WTC11 (cell line): ENCODE data around the gene SUSD1.

Experiments used
- GABPB1 ChIP-seq: sonication (generic); formaldehyde crosslinking; IDR thresholded peaks from 2 replicates; pipeline ENCODE4 v1.8.1; 2023; ENCODE audit warnings: mild to moderate bottlenecking, missing genetic modification reagents
- GTF2I ChIP-seq: fragments of 250-450 bp; sonication (Bioruptor Pico); conservative IDR thresholded peaks from 2 replicates; pipeline ENCODE4 v1.4.0; 2021; ENCODE audit warnings: mild to moderate bottlenecking
- MXD4 ChIP-seq: fragments of 250-450 bp; sonication (Bioruptor Pico); IDR thresholded peaks from 2 replicates; pipeline ENCODE4 v1.8.0; 2021; ENCODE audit warnings: mild to moderate bottlenecking, moderate library complexity, borderline replicate concordance
- NR3C1 ChIP-seq: sonication (generic); formaldehyde crosslinking; conservative IDR thresholded peaks from 2 replicates; pipeline ENCODE4 v1.8.1; 2023; ENCODE audit warnings: low read depth, mild to moderate bottlenecking, missing genetic modification reagents
- ZNF121 ChIP-seq: sonication (generic); formaldehyde crosslinking; IDR thresholded peaks from 2 replicates; pipeline ENCODE4 v1.8.0; 2023; ENCODE audit warnings: missing genetic modification reagents
- ZNF232 ChIP-seq: sonication (generic); formaldehyde crosslinking; IDR thresholded peaks from 2 replicates; pipeline ENCODE4 v1.8.0; 2022; ENCODE audit warnings: mild to moderate bottlenecking, missing genetic modification reagents
- TF ChIP-seq, protein P1 (sequence below): fragments of 200-600 bp; IDR thresholded peaks from 2 replicates; pipeline ENCODE4 v1.8.0; 2022; ENCODE audit warnings: antibody characterized with exemption
- TF ChIP-seq, protein P2 (sequence below): sonication (generic); formaldehyde crosslinking; IDR thresholded peaks from 2 replicates; pipeline ENCODE4 v1.8.1; 2023; ENCODE audit warnings: mild to moderate bottlenecking, missing genetic modification reagents, moderate library complexity
- TF ChIP-seq, protein P3 (sequence below): sonication (generic); formaldehyde crosslinking; IDR thresholded peaks from 2 replicates; pipeline ENCODE4 v1.8.1; 2023; ENCODE audit warnings: mild to moderate bottlenecking, moderate library complexity, missing genetic modification reagents
- TF ChIP-seq, protein P4 (sequence below): sonication (generic); formaldehyde crosslinking; IDR thresholded peaks from 2 replicates; pipeline ENCODE4 v1.8.1; 2022; ENCODE audit warnings: mild to moderate bottlenecking, missing genetic modification reagents, moderate library complexity, borderline replicate concordance
- TF ChIP-seq, protein P5 (sequence below): sonication (generic); formaldehyde crosslinking; conservative IDR thresholded peaks from 2 replicates; pipeline ENCODE4 v1.8.1; 2022; ENCODE audit warnings: mild to moderate bottlenecking, missing genetic modification reagents

DNA sequence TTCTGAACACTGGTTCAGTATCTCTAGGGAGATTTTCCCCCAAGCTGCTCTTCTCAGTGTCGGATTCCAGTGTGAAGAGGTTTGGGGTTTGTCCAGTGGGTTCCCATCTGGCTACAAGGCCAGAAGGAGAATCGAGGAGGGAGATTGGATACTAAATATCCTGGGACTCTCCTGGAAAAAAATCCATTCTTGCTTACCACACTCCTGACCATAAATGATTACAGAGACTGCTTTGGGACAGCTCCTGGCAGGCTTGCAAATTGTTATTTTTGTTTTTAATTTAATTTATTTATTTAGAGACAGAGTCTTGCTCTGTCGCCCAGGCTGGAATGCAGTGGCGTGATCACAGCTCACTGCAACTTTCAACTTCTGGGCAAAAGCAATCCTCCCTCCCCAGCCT lies 4.7 kb upstream of the SUSD1 start:
- TF ChIP-seq, protein P1, sequence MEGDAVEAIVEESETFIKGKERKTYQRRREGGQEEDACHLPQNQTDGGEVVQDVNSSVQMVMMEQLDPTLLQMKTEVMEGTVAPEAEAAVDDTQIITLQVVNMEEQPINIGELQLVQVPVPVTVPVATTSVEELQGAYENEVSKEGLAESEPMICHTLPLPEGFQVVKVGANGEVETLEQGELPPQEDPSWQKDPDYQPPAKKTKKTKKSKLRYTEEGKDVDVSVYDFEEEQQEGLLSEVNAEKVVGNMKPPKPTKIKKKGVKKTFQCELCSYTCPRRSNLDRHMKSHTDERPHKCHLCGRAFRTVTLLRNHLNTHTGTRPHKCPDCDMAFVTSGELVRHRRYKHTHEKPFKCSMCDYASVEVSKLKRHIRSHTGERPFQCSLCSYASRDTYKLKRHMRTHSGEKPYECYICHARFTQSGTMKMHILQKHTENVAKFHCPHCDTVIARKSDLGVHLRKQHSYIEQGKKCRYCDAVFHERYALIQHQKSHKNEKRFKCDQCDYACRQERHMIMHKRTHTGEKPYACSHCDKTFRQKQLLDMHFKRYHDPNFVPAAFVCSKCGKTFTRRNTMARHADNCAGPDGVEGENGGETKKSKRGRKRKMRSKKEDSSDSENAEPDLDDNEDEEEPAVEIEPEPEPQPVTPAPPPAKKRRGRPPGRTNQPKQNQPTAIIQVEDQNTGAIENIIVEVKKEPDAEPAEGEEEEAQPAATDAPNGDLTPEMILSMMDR: no peak
- TF ChIP-seq MXD4 (CRISPR knock-in tag): no peak
- no peak for TF ChIP-seq GTF2I (CRISPR knock-in tag)
- TF ChIP-seq, protein P2, sequence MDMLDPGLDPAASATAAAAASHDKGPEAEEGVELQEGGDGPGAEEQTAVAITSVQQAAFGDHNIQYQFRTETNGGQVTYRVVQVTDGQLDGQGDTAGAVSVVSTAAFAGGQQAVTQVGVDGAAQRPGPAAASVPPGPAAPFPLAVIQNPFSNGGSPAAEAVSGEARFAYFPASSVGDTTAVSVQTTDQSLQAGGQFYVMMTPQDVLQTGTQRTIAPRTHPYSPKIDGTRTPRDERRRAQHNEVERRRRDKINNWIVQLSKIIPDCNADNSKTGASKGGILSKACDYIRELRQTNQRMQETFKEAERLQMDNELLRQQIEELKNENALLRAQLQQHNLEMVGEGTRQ (CRISPR knock-in tag): no peak
- no peak for TF ChIP-seq NR3C1
- no peak for TF ChIP-seq ZNF232
- TF ChIP-seq, protein P3, sequence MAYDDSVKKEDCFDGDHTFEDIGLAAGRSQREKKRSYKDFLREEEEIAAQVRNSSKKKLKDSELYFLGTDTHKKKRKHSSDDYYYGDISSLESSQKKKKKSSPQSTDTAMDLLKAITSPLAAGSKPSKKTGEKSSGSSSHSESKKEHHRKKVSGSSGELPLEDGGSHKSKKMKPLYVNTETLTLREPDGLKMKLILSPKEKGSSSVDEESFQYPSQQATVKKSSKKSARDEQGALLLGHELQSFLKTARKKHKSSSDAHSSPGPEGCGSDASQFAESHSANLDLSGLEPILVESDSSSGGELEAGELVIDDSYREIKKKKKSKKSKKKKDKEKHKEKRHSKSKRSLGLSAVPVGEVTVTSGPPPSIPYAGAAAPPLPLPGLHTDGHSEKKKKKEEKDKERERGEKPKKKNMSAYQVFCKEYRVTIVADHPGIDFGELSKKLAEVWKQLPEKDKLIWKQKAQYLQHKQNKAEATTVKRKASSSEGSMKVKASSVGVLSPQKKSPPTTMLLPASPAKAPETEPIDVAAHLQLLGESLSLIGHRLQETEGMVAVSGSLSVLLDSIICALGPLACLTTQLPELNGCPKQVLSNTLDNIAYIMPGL (CRISPR knock-in tag): no peak
- TF ChIP-seq ZNF121 (CRISPR knock-in tag): no peak
- TF ChIP-seq GABPB1 (CRISPR knock-in tag): no peak
- TF ChIP-seq, protein P4, sequence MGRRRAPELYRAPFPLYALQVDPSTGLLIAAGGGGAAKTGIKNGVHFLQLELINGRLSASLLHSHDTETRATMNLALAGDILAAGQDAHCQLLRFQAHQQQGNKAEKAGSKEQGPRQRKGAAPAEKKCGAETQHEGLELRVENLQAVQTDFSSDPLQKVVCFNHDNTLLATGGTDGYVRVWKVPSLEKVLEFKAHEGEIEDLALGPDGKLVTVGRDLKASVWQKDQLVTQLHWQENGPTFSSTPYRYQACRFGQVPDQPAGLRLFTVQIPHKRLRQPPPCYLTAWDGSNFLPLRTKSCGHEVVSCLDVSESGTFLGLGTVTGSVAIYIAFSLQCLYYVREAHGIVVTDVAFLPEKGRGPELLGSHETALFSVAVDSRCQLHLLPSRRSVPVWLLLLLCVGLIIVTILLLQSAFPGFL (CRISPR knock-in tag): no peak
- TF ChIP-seq, protein P5, sequence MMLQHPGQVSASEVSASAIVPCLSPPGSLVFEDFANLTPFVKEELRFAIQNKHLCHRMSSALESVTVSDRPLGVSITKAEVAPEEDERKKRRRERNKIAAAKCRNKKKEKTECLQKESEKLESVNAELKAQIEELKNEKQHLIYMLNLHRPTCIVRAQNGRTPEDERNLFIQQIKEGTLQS (CRISPR knock-in tag): no peak
